CD8-positive, alpha-beta memory T cell (primary cell): ENCODE data around the gene KCNMA1. TPM values are rescaled to one million over a fixed set of nuclear protein-coding genes. Genes with fewer than 3 reads are reported as not detected.

Experiments
- CTCF ChIA-PET: fragments of 350-600 bp; sonication (Branson Sonifier 250); formaldehyde crosslinking; loops from one replicate; lab custom pipeline; 2021; ENCODE audit warnings: antibody characterized with exemption; lab: Charles Lee
- POLR2A ChIA-PET: fragments of 350-600 bp; sonication (Branson Sonifier 250); formaldehyde crosslinking; loops from one replicate; lab custom pipeline; 2021; ENCODE audit warnings: antibody characterized with exemption; lab: Charles Lee
- DNase-seq, 5 donors: peaks; one replicate each; pipeline versions ENCODE4 v3.0.0 to v3.0.0-alpha.2; 2020 to 2022; ENCODE audit warnings: mixed read lengths in 1 of 5
- H3K27ac ChIP-seq: one replicate; pipeline ENCODE4 v1.7.0; 2013; ENCODE audit warnings: low read depth, mild to moderate bottlenecking, low read length, moderate library complexity
- H3K27me3 ChIP-seq: 2 replicates; pipeline ENCODE4 v1.7.0; 2013; ENCODE audit warnings: low read length, mild to moderate bottlenecking; ENCODE audit not compliant: insufficient read depth, poor library complexity, severe bottlenecking
- H3K36me3 ChIP-seq: 2 replicates; pipeline ENCODE4 v1.7.0; 2013; ENCODE audit warnings: mild to moderate bottlenecking, low read length, moderate library complexity; ENCODE audit not compliant: insufficient read depth
- H3K4me1 ChIP-seq: 2 replicates; pipeline ENCODE4 v1.7.0; 2013; ENCODE audit warnings: mild to moderate bottlenecking, low read length, moderate library complexity; ENCODE audit not compliant: insufficient read depth
- H3K4me3 ChIP-seq: 2 replicates; pipeline ENCODE4 v1.7.0; 2013; ENCODE audit warnings: mild to moderate bottlenecking, low read length
- H3K9me3 ChIP-seq: 2 replicates; pipeline ENCODE4 v1.7.0; 2013; ENCODE audit warnings: mild to moderate bottlenecking, low read length
- H3K27ac Mint-ChIP-seq, 8 donors: one replicate each; pipeline ENCODE4 v1.8.0; 2020 to 2021; ENCODE audit warnings: mixed read lengths in 8 of 8, mild to moderate bottlenecking in 6 of 8, inconsistent platforms in 3 of 8, moderate library complexity in 3 of 8
- H3K27me3 Mint-ChIP-seq, 2 donors: one replicate each; pipeline ENCODE4 v1.8.0; 2020 to 2021; ENCODE audit warnings: mixed read lengths in 2 of 2, mild to moderate bottlenecking in 1 of 2, moderate library complexity in 1 of 2
- H3K36me3 Mint-ChIP-seq, 3 donors: one replicate each; pipeline ENCODE4 v1.8.0; 2020 to 2021; ENCODE audit warnings: mixed read lengths in 3 of 3, inconsistent platforms in 1 of 3, mild to moderate bottlenecking in 1 of 3
- H3K4me1 Mint-ChIP-seq, 3 donors: one replicate each; pipeline ENCODE4 v1.8.0; 2020 to 2021; ENCODE audit warnings: mixed read lengths in 3 of 3, inconsistent platforms in 1 of 3, mild to moderate bottlenecking in 1 of 3
- H3K4me3 Mint-ChIP-seq, 7 donors: one replicate each; pipeline ENCODE4 v1.8.0; 2020 to 2021; ENCODE audit warnings: mixed read lengths in 7 of 7, mild to moderate bottlenecking in 6 of 7, moderate library complexity in 4 of 7, inconsistent platforms in 2 of 7
- H3K9me3 Mint-ChIP-seq, 5 donors: one replicate each; pipeline ENCODE4 v1.8.0; 2020 to 2022; ENCODE audit warnings: mixed read lengths in 5 of 5, mild to moderate bottlenecking in 3 of 5, moderate library complexity in 2 of 5, inconsistent platforms in 1 of 5
- polyA plus RNA-seq: library from polyadenylated mRNA; unstranded; fragments of 300-500 nt; fragmentation: Illumina TruSeq; gene quantifications from one replicate; pipeline ENCODE4 v1.2.3, GENCODE V29; 2021
- total RNA-seq, 2 experiments: library from RNA; stranded (reverse); gene quantifications; one replicate each; pipeline ENCODE4 v1.2.3, GENCODE V29; 2021

Gene KCNMA1
- total and polyA plus RNA-seq, 3 experiments from 2014 or later, result 0.20 to 0.31 TPM; not detected in 1

- H3K9me3 ChIP-seq, result no peaks in the 10 kb centered on the region
- Mint-ChIP-seq H3K9me3 (no peaks in the 10 kb centered on the region), H3K27ac (no peak overlapping the region), H3K36me3 (no peaks in the 10 kb centered on the region), H3K27me3 (peaks cover 4 to 6% of the 10 kb centered on the region in 2 donors), H3K4me3 (no peak overlapping the region), H3K4me1 (peaks cover 8 to 11% (median 11%) of the 10 kb centered on the region in 3 donors)
- ChIA-PET POLR2A (no interaction called here), CTCF (no interaction called here)
- no peaks in the 10 kb centered on the region for H3K27me3 ChIP-seq
- H3K4me3 ChIP-seq, result no peak overlapping the region
- H3K4me1 ChIP-seq, result no peaks in the 10 kb centered on the region
- DNase-seq, result no peak
- no peaks in the 10 kb centered on the region for H3K36me3 ChIP-seq
- H3K27ac ChIP-seq, result no peak overlapping the region
Measured at GRCh38 chr10:77325233-77325537, 312.4 kb downstream of the KCNMA1 start.

GRCh38 chr10:77321838-77322237 is 315.8 kb downstream of the KCNMA1 start:
- H3K27me3 Mint-ChIP-seq, result peaks cover 6 to 9% of the 10 kb centered on the region in 2 donors
- peaks cover 0 to 2% (median 0%) of the 10 kb centered on the region in 3 donors for H3K4me1 Mint-ChIP-seq

GRCh38 chr10:77320971-77321471 is 316.6 kb downstream of the KCNMA1 start:
- POLR2A ChIA-PET, result no interaction called here
- Mint-ChIP-seq H3K27ac (no peak overlapping the region), H3K4me1 (no peaks in the 10 kb centered on the region), H3K27me3 (peaks cover 6 to 8% of the 10 kb centered on the region in 2 donors), H3K4me3 (no peak overlapping the region), H3K9me3 (no peaks in the 10 kb centered on the region), H3K36me3 (no peaks in the 10 kb centered on the region)
- Histone ChIP-seq H3K27ac (no peak overlapping the region), H3K4me1 (no peaks in the 10 kb centered on the region), H3K9me3 (no peaks in the 10 kb centered on the region), H3K27me3 (no peaks in the 10 kb centered on the region), H3K4me3 (no peak overlapping the region), H3K36me3 (no peaks in the 10 kb centered on the region)
- CTCF ChIA-PET, result no interaction called here
- no peak for DNase-seq

More at GRCh38 chr10:77321838-77322237, 315.8 kb downstream of the KCNMA1 start:
- no peak for DNase-seq
- Mint-ChIP-seq H3K27ac (no peak overlapping the region), H3K36me3 (no peaks in the 10 kb centered on the region), H3K9me3 (no peaks in the 10 kb centered on the region), H3K4me3 (no peak overlapping the region)
- H3K27me3 ChIP-seq, result no peaks in the 10 kb centered on the region
- CTCF ChIA-PET, result no interaction called here
- no peak overlapping the region for H3K4me3 ChIP-seq
- POLR2A ChIA-PET, result no interaction called here
- no peaks in the 10 kb centered on the region for H3K9me3 ChIP-seq
- no peaks in the 10 kb centered on the region for H3K4me1 ChIP-seq
- H3K27ac ChIP-seq, result no peak overlapping the region
- no peaks in the 10 kb centered on the region for H3K36me3 ChIP-seq

- Histone ChIP-seq H3K4me1 (no peaks in the 10 kb centered on the region), H3K4me3 (no peak overlapping the region), H3K27me3 (no peaks in the 10 kb centered on the region), H3K27ac (no peak overlapping the region), H3K9me3 (no peaks in the 10 kb centered on the region), H3K36me3 (no peaks in the 10 kb centered on the region)
- no peaks in the 10 kb centered on the region for H3K9me3 Mint-ChIP-seq
- ChIA-PET POLR2A (no interaction called here), CTCF (no interaction called here)
- no peak overlapping the region for H3K4me3 Mint-ChIP-seq
- H3K4me1 Mint-ChIP-seq, result no peaks in the 10 kb centered on the region
- H3K36me3 Mint-ChIP-seq, result no peaks in the 10 kb centered on the region
- no peak for DNase-seq
- no peak overlapping the region for H3K27ac Mint-ChIP-seq
- H3K27me3 Mint-ChIP-seq, result peaks cover 6 to 10% of the 10 kb centered on the region in 2 donors
Measured at GRCh38 chr10:77319557-77319956, 318.1 kb downstream of the KCNMA1 start.

- H3K27me3 ChIP-seq, result no peaks in the 10 kb centered on the region
- H3K4me3 Mint-ChIP-seq, result no peak overlapping the region
- no peaks in the 10 kb centered on the region for H3K4me1 Mint-ChIP-seq
- no peaks in the 10 kb centered on the region for H3K9me3 ChIP-seq
- H3K27ac ChIP-seq, result no peak overlapping the region
- H3K4me1 ChIP-seq, result no peaks in the 10 kb centered on the region
- peaks cover 6 to 10% of the 10 kb centered on the region in 2 donors for H3K27me3 Mint-ChIP-seq
- peak overlapping the region in 1 of 8 donors; percentile 36 for H3K27ac Mint-ChIP-seq
- H3K4me3 ChIP-seq, result no peak overlapping the region
- H3K9me3 Mint-ChIP-seq, result no peaks in the 10 kb centered on the region
- no peaks in the 10 kb centered on the region for H3K36me3 ChIP-seq
- H3K36me3 Mint-ChIP-seq, result no peaks in the 10 kb centered on the region
- DNase-seq, result no peak
- ChIA-PET CTCF (no interaction called here), POLR2A (no interaction called here)
Measured at GRCh38 chr10:77318739-77319138, 318.9 kb downstream of the KCNMA1 start.

- Mint-ChIP-seq H3K27ac (no peak overlapping the region), H3K4me1 (no peaks in the 10 kb centered on the region), H3K9me3 (no peaks in the 10 kb centered on the region), H3K27me3 (peaks cover 4 to 10% of the 10 kb centered on the region in 2 donors), H3K36me3 (no peaks in the 10 kb centered on the region), H3K4me3 (no peak overlapping the region)
- CTCF ChIA-PET, result no interaction called here
- no peaks in the 10 kb centered on the region for H3K36me3 ChIP-seq
- DNase-seq, result no peak
- POLR2A ChIA-PET, result no interaction called here
- H3K4me1 ChIP-seq, result no peaks in the 10 kb centered on the region
- no peaks in the 10 kb centered on the region for H3K9me3 ChIP-seq
- H3K4me3 ChIP-seq, result no peak overlapping the region
- no peak overlapping the region for H3K27ac ChIP-seq
- H3K27me3 ChIP-seq, result no peaks in the 10 kb centered on the region
Measured at GRCh38 chr10:77317221-77317620, 320.4 kb downstream of the KCNMA1 start.

- CTCF ChIA-PET, result no interaction called here
- H3K4me1 Mint-ChIP-seq, result no peaks in the 10 kb centered on the region
- no peaks in the 10 kb centered on the region for H3K27me3 ChIP-seq
Measured at GRCh38 chr10:77315496-77316129, 322.0 kb downstream of the KCNMA1 start.

GRCh38 chr10:77313066-77313750 is 324.4 kb downstream of the KCNMA1 start:
- Mint-ChIP-seq H3K9me3 (no peaks in the 10 kb centered on the region), H3K4me1 (no peaks in the 10 kb centered on the region), H3K27me3 (peaks cover 0 to 12% of the 10 kb centered on the region in 2 donors), H3K27ac (no peak overlapping the region), H3K4me3 (no peak overlapping the region), H3K36me3 (no peaks in the 10 kb centered on the region)
- Histone ChIP-seq H3K4me1 (no peaks in the 10 kb centered on the region), H3K36me3 (no peaks in the 10 kb centered on the region), H3K27ac (no peak overlapping the region), H3K4me3 (no peak overlapping the region), H3K9me3 (no peaks in the 10 kb centered on the region), H3K27me3 (no peaks in the 10 kb centered on the region)
- CTCF ChIA-PET, result no interaction called here
- POLR2A ChIA-PET, result no interaction called here
- DNase-seq, result no peak

More at GRCh38 chr10:77315496-77316129, 322.0 kb downstream of the KCNMA1 start:
- POLR2A ChIA-PET, result no interaction called here
- no peak overlapping the region for H3K27ac Mint-ChIP-seq
- Histone ChIP-seq H3K4me1 (no peaks in the 10 kb centered on the region), H3K4me3 (no peak overlapping the region), H3K36me3 (no peaks in the 10 kb centered on the region), H3K9me3 (no peaks in the 10 kb centered on the region), H3K27ac (no peak overlapping the region)
- no peak overlapping the region for H3K4me3 Mint-ChIP-seq
- DNase-seq, result no peak
- H3K36me3 Mint-ChIP-seq, result no peaks in the 10 kb centered on the region
- no peaks in the 10 kb centered on the region for H3K9me3 Mint-ChIP-seq
- peaks cover 0 to 12% of the 10 kb centered on the region in 2 donors for H3K27me3 Mint-ChIP-seq
